NCI-H2196 treated with DMSO at 0.1 percent for 48 hours (cell line): ENCODE results near the gene NUMB.

Experiments
- DNase-seq: peaks from one replicate; lab custom pipeline; 2025; ENCODE audit not compliant: unreplicated experiment; lab: John Stamatoyannopoulos, UW

NUMB gene

GRCh38 chr14:73293782-73294781, 164.3 kb downstream of the NUMB start:
- DNase-seq: no peak

GRCh38 chr14:73290279-73290678, 168.1 kb downstream of the NUMB start:
- DNase-seq: no peak

- DNase-seq: no peak
Measured at GRCh38 chr14:73289729-73290128, 168.6 kb downstream of the NUMB start.

GRCh38 chr14:73289308-73289707, 169.0 kb downstream of the NUMB start:
- no peak for DNase-seq

GRCh38 chr14:73287071-73287470, 171.3 kb downstream of the NUMB start:
- no peak for DNase-seq

- no peak for DNase-seq
Measured at GRCh38 chr14:73286598-73286997, 171.7 kb downstream of the NUMB start.

GRCh38 chr14:73285979-73286378, 172.4 kb downstream of the NUMB start:
- no peak for DNase-seq

GRCh38 chr14:73283608-73284379, 174.6 kb downstream of the NUMB start:
- DNase-seq: no peak

- no peak for DNase-seq
Measured at GRCh38 chr14:73280903-73281302, 177.4 kb downstream of the NUMB start.

GRCh38 chr14:73277376-73277775, 181.0 kb downstream of the NUMB start:
- no peak for DNase-seq

- no peak for DNase-seq
Measured at GRCh38 chr14:73276836-73277235, 181.5 kb downstream of the NUMB start.

GRCh38 chr14:73273799-73274198, 184.5 kb downstream of the NUMB start:
- no peak for DNase-seq

- no peak for DNase-seq
Measured at GRCh38 chr14:73272393-73272792, 186.0 kb downstream of the NUMB start.

GRCh38 chr14:73269729-73270531, 188.4 kb downstream of the NUMB start:
- no peak for DNase-seq

GRCh38 chr14:73267474-73267873, 190.9 kb downstream of the NUMB start:
- DNase-seq: no peak

GRCh38 chr14:73266317-73266716, 192.0 kb downstream of the NUMB start:
- no peak for DNase-seq

GRCh38 chr14:73265721-73266046, 192.7 kb downstream of the NUMB start:
- no peak for DNase-seq

GRCh38 chr14:73264885-73265720, 193.2 kb downstream of the NUMB start:
- no peak for DNase-seq

GRCh38 chr14:73264080-73264884, 194.1 kb downstream of the NUMB start:
- DNase-seq: no peak

- no peak for DNase-seq
Measured at GRCh38 chr14:73263606-73264005, 194.7 kb downstream of the NUMB start.
